Kasumi-1 (cell line): Measurements from ENCODE around the gene SLC3A2.

ENCODE experiments used
- DNase-seq, 2 experiments: peaks; one replicate each; lab custom pipeline; 2025; lab: John Stamatoyannopoulos, UW

The SLC3A2 gene

DNA sequence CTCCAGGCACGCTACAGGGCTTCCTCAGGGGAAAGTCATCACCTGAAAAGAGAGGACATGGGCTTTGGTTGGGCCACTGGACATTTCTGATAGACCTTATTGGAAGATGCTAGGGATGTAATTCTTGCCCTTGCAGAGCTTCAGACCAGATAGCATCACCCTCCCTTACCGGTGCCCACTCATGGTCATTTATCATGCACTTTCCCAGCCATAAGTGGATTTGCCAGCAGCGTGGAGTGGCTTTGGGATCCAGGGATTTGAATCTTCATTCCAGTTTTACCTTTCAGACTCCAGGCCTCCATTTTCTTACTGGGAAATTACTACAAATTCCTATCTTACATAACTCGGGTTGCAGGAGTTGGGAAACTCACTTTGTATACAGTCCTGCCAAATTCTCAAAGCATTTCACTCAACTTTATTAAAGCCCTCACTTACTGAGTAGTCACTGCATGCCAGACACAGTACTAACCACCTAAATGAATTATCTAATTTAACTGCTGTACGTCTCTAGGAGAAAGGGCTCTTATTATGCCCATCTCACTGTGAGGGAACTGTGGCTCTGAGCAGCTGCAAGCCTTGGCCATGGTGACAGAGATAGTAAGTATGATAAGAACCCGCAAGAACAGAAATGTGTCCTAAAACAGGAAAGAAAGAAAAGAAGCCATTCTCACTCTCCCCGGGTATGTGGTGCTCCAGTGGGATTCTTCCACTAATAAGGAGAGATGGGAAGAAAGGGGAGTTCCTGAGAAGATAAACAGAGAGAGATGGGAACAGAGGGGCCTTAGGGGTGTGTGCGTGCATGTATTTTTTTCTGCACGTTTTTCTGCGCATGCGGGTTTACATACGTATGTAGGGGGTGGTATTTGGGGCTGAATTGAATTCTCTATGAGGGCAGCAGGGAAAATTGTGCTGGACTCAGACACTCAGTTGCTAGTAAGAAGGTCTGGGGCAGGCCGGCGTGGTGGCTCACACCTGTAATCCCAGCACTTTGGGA, 30.7 kb downstream of the SLC3A2 start:
- no peak for DNase-seq

DNA sequence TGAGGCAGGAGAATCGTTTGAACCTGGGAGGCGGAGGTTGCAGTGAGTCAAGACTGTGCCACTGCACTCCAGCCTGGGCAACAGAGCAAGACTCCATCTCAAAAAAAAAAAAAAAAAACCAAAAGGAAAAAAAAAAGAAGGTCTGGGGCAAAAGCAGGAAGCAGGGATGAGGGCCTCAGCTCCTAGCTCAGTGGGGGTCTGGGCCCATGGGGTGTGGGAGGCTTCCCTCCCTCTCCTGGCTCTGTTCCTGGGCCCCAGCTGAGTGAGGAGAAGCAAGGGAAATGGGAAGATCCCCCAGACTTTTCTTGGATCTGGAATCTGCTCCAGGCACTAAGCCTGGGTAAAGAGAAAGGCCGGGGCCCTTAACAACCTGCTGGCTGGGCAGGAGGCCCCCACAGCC, 31.6 kb downstream of the SLC3A2 start:
- DNase-seq: no peak

DNA sequence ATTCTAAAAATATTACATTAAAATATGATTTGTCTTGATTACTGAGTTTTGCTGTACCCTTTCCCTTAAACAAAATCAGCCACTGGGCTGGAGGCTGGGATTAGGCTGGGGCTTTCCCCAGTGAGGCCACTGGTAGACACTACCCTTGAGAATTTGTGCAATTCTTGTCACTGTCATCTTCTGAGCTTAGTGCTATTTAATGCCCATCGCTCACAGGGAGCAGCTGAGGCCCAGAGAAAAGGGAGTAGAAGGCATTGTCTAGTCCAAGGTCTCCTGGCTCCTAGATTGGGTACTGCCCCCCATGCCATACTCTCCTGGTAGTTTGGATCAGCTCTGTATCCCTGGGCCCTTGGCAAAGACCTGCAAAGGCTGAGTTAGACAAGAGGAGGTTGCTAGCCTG, 33.7 kb downstream of the SLC3A2 start:
- no peak for DNase-seq

DNA sequence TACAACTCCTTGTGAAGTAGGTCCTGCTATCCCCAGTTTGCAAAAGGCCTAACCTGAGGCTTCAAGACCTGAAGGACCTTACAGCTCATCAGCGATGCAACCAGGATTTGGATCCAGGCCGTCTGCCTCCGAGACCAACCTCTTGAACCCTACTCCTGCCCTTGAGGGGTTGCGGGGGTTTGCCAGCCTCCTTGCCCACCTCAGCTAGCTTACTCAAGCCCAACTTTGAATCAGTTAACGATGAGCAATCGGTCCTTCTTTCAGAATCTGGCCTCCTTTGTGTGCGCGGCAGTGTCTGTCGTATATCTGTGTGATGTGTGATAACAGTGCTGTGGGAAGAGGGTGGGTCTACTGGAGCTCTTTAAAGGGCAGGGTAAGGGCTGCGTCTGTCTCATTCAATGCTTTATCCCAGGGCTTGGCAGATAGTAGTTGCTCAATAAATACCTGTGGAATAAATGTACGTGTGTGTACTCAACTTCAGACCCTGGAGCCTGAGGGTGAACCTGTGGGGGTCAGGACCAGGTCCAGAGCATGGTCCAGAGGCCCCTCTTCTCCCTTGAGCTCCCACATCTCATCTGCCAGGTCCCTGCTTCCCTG, 37.3 kb downstream of the SLC3A2 start:
- no peak for DNase-seq

DNA sequence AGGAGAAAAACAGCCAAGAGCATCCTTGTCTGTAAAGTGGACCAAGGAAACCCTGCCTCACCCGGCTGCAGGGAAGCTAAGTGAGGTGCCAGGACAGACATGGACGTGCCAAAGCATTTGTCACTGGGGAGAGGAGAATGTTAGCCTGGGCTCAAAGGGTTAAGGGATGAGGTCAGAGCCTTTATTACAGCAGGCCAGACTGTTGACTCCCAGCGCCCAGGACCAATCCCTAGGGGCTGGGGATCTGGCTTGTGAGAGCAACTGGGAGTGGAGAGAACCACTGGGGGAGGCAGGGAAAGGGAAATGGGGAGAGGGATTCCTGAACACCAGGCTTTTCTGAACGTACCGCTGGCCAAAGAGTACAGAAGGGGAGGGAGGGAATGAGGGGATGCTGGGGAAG, 37.8 kb downstream of the SLC3A2 start:
- no peak for DNase-seq

DNA sequence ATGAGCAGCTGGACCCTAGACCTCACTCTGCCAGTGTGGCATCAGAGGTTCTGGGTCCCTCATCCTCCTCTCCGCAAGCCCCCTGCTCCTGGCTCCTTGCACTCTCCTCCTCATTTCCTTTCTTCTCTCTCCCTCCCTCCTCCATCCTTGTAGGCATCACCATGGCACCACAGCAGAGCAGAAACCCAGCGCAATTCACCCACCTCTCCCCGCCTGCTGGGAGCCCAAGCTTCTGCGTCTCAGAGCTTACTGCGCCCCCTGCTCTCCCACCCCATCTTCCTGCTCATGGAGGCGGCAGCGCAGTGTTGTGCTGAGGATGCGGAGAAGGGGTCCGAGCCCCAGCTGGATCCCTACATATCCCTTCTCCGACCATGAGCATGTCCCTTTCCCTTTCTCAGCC, 38.8 kb downstream of the SLC3A2 start:
- no peak for DNase-seq

DNA sequence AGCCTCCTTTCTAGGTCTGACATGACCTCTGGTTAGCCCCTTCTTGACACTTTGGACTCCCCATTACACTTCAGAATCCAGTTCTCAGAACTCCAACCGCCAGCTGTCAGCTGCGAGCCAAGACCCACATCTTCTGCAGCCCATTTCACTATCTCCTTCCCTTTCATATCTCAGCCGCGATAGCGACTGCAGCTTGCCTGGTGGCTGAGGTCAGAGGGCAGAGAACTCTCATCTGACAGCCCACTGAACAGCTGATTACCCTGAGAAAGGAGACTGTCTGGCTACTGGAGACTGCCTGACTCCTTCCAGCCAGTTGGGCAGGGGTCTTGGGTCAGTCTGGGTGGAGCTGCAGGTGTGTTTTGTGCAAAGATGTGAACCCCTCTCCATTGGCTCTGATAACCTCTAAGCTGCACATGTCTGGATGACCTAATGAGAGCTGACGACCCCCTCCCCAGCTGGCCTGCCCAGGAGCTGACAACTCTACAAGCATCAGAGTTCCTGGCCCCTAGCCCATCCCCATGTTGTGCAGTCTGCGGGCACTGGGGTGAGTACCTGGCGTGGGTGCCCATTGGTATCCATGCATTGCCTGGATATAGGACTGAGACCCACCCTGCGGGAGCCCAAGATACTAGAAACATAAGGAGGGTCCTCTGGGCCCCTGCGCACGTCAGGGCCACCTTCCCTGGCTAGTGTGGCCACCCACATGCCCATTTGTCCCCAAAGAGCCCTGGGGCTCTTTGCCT, 39.4 kb downstream of the SLC3A2 start:
- no peak for DNase-seq

DNA sequence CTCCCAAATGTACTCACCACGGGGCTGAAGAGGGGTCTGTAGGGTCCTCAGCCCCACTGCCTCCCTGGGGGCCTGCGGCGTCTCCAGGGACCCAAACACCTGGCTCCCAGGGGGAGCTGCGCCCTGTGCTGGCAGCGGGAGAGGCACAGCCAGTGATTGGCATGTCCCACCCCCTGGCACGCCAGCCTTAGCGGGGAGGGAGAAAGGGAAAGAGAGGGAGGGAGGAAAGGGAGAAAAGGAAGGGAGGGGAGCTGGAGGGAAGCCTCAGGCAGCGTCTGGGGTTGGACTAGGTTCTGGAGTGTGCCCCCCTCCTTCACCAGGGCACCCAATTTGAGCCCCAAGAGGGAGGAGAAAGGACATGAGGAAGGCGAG, 40.5 kb downstream of the SLC3A2 start, which contains the start of gene CHRM1:
Gene CHRM1 (minus strand): TSS at position 163 of the 372 bp plus-strand sequence. CDS start 10,263 bp downstream, outside the sequence.
- DNase-seq: no peak

DNA sequence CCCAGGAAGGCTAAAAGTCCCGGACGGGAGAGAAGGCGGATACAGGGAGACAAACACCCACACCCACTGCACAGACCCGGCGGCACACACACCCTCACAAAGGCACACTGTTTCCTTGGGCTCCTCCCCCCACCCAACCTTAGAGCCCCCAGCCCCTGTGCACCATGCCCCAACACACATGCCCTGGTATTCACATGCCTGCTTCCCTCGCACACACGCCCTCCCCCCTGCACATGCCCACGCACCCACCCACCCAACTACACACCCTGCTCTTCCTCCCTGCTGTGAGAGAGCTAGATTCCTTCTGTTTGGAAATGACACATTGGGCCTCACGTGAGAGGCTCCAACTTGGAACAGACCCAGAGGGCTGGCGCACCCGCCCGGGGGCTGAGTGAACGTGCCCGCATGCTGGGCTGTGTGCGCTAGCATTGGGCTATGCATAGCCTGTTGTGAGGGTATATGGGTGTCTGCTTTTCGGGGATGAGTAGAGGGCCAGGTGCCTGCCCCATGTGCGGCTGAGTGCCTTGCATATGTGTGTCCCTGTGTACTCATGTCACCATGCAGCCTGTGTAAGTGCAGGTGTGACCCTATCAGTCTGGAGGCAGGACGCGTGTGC, 41.0 kb downstream of the SLC3A2 start:
- no peak for DNase-seq

DNA sequence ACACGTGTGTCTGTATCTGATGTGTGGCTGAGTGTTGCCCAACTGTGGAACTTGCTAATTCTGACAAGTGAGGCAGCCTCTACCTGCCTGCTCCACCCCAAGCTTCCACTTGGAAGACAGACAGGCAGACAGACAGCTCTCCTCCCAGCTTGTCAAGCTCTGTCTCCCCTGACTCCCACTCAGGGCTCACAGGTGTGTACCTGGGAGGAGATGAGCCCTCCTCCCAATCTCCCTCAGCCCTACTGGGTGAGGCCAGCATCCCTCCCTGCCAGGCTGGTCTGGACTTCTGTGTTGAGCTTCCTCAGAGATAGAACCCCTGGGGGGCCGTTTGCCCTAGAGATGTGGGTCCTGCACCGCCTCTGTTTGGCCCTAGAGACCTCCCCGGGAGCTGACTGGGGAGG, 41.5 kb downstream of the SLC3A2 start:
- no peak for DNase-seq

DNA sequence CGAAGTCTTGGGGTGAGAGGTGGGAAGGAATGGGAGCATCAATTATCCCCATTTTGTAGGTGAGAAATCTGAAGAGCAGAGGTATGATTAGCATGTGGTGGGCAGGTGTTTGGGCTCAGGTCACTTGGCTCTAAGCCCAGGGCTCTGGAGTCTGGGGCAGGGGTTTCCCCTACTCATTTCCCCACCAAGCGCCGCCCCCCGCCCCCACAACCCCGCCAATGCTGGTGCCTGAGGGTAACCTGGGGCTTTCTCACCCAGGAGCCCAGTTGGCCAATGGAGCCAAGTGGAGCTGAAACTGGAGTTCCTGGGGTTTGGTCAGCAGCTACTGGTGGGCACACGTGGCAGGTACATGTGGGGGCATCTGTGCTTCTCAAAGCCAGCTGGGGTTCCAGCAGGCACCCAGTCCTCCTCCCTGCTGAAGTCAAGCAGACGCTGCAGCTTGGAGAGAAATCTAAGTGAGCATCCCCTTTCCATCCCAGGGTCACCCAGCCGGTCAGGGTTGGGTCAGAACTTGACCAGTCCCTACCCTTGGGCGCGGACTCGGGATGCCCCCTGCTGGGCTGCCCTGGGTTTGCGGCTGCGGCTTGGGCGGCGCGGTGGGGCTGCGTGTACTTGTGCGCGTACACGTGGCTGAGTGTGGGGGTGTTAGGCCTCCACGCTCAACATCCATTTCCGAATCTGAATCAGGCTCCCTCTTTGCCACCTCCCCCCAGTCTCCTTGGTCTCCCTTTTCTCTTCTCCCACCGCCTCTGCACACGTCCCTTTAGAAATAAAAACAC, 42.1 kb downstream of the SLC3A2 start:
- DNase-seq: no peak

DNA sequence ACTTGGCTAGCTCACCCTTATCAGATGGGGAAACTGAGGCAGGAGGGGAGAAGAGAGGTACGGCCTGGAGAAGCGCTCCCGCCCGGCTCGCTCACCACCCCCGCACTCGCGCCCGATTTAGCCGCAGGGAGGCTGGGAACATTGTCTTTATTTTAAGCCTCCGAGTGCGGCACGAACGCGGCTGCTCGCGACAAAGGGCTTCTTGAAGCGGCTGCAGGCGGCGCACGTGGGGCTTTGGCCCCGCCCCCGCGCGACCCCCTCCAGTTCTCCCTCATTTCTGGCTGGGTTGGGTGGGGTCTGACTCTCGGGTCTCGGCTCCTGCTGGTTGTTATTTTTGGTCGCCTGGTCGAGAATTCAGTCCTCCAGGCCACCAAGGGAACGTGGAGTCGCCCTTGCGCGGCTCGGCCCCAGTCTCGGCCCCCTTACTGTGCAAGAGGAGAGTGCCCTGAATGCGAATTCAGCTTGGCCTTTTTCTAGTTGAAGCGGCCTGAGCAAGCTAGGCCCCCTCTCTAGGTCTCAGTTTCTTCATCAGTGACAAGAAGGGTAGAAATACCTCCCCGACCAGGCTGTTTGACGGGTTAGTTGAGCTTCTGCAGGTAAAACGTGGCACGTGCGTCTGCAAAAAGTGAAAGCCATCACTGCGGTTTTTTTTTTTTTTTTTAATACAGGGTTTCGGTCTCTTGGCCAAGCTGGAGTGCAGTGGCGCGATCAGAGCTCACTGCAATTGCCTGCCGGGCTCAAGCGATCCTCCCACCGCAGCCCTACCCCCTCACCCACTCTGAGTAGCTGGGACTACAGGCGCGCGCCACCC, 43.1 kb downstream of the SLC3A2 start:
- no peak for DNase-seq

DNA sequence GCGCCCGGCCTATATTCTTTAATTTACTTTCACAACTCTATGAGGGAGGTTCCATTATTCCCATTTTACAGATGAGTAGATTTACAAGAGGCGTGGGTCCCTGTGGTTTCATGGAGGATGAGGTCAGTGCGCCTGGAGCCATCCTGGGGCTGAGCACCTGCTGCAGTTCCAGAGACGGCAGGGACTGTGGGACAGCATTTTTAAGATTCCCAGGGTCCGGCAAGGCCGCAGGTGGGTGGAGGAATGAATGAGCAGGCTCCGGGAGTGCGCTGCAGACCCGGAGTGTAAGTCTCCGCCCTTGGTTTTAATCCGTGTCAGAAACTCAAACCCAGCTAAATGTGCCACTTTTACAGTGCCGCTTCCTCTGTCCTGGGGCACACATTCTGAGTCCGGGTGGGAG, 44.6 kb downstream of the SLC3A2 start:
- no peak for DNase-seq

DNA sequence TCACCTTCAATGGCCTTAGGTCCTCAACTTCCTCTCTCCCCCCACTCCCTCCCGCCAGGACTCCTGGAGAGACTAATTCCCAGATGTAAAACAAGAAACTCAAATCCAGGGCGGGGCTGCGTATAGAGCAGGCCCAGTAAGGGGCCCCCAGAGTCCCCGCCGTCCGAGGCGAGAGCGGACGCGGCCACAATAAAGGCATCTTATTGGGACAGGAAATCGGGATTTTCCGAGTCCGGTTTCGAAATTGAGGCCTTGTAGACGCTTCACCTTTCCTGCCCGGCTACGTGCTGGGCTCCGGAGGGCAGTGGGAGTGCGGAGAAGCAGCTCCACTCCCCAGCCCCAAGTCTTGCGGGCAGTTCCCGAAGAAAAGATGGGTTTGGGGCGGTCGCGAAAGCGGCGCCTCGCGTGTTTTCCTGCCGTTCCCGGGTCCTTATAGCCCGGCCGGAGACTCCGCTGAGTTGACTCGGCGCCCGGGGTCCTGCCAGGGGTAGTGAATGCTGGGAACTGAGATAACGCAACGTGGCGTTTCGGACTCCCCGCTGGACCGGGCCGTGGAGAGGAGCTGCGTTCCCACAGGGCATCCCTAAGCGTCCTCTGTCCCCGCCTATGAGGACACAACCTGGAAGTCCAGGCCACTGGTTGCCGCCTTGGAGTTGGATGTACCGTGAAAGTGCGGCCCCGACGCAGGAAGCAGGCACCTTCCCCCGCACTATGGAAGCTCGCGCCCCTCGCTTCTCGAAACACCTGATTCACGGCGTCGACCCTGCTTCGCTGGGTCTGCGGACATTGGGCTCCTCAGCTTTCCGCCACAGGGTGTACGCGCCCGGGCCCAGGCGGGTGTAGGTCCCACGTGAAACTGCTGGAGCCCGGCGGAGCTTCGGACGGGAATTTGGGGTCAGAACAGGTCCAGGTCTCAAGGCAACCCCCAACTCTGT, 45.3 kb downstream of the SLC3A2 start:
- no peak for DNase-seq

DNA sequence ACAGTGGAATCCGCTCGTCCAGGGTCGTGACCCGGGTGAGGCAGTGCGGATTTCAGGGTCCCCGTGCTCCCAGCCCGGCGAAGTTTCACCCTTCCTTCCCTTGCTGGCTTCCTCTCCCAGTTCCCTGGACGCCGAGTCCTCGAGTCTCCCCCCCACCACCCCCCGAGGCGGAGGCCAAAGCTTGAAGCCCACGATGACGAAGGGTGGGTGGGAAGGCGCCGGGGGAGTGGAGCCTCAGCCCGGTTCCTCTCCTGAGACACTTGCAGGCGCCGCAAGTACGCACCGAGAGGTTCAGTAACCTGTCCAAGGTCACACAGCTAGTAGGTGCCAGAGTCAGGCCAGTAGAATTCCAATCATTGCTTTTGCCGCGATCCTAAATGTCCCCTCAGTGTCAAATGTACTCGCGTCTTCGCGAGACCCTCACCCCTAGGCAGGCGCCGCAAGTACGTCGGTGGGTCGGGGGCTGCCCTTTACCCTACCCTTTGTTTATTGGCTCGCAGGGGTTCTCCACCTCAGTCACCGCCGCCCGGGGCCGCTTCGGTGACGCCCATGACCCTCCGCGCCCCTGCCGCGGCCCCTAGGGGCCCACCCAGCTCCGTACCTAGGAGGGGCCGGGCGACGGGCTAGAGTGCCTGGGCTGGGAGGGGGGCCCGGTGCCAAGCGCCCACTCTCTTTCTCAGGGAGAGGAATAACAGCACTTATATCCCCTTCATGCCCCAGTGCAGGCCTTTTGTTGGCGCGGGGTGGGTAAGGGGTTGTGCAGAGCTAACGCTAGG, 46.2 kb downstream of the SLC3A2 start:
- DNase-seq: no peak

DNA sequence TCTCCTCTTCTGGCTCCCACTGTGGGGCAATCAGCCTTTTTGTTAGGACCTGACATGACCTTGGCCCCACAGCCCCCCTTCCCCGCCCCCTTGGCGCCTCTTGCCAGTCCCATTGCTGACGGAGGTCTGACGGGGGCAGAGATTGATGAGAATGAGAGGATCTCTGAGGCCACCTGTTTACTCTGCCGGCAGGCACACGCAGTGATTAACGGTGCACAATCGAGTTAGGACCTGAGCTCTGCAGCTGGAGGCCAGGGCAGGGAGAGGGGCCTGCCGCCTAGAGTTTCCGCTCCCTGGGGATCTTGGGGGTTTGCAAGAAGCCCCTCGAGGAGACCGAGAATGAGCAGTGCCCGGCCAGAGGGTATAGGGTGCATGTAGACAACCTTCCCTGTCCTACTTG, 47.3 kb downstream of the SLC3A2 start:
- DNase-seq: no peak

DNA sequence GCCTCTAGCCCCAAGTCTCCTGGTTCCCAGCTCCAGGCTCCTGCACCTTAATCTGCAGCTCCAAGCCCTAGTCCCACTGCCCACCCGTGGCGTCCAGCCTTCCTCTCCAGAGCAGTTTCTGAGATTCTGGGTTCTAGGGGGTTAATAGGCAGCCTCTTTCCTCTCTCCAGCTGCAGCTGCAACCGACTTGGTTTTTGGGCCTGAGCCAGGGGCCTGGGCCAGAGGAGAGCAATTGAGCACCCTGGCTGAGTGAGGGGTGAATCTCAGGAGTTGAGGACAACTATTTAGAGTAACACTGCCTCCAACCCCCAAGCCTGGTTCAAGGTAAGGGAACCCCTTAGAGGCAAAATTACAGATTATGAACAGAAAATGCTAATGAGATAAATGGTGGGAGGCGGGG, 49.5 kb downstream of the SLC3A2 start:
- DNase-seq: no peak

DNA sequence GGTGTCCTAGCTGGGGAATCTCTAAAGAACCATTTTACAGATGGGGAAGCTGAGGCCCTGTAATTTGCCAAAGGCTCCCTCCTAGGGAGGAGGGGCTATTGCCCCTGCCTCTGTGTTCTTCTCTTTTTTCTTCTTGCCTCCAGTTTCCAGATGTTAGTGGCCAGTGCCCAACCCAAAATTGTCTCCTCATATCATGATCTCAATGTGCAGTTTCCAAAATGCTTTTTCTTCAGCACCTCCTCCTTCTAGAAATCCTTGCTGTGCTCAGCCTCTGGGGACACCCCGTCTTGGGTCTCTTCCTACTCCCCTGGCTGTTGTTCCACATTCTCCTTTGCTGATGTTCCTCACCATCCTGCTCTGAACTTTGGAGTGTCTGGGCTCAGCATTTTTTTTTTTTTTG, 50.0 kb downstream of the SLC3A2 start:
- no peak for DNase-seq
